GM12865 (cell line): Measurements from ENCODE around the gene LYPD1.

Source experiments
- DNase-seq: peaks from one replicate; pipeline ENCODE4 v3.0.0; 2010; ENCODE audit warnings: low read depth
- H3K4me3 ChIP-seq: 2 replicates; pipeline ENCODE4 v1.5.1; 2011; ENCODE audit warnings: mild to moderate bottlenecking, low read depth, low read length, control low read depth
- CTCF ChIP-seq: IDR thresholded peaks from 2 replicates; pipeline ENCODE4 v1.5.1; 2011; ENCODE audit warnings: low read length, control low read depth, low read depth, inconsistent platforms; ENCODE audit not compliant: insufficient read depth; ENCODE audit errors: missing control alignments

LYPD1 gene

GRCh38 chr2:132645176-132645575, 24.8 kb downstream of the LYPD1 start:
- no peak for TF ChIP-seq CTCF
- H3K4me3 ChIP-seq, result no peak overlapping the region
- DNase-seq, result peak; percentile 32

GRCh38 chr2:132642415-132642814, 27.6 kb downstream of the LYPD1 start:
- no peak for TF ChIP-seq CTCF
- no peak for DNase-seq
- no peak overlapping the region for H3K4me3 ChIP-seq

GRCh38 chr2:132641819-132642218, 28.2 kb downstream of the LYPD1 start:
- no peak for TF ChIP-seq CTCF
- H3K4me3 ChIP-seq, result no peak overlapping the region
- no peak for DNase-seq

- TF ChIP-seq CTCF, result no peak
- DNase-seq, result no peak
- H3K4me3 ChIP-seq, result no peak overlapping the region
Observed at GRCh38 chr2:132640116-132640515, 29.9 kb downstream of the LYPD1 start.

GRCh38 chr2:132638313-132639040, 31.5 kb downstream of the LYPD1 start:
- DNase-seq, result no peak
- TF ChIP-seq CTCF, result no peak
- no peak overlapping the region for H3K4me3 ChIP-seq

GRCh38 chr2:132636346-132636745, 33.7 kb downstream of the LYPD1 start:
- no peak overlapping the region for H3K4me3 ChIP-seq
- no peak for DNase-seq
- no peak for TF ChIP-seq CTCF

- DNase-seq, result no peak
- TF ChIP-seq CTCF, result no peak
- no peak overlapping the region for H3K4me3 ChIP-seq
Observed at GRCh38 chr2:132633635-132634034, 36.4 kb downstream of the LYPD1 start.
